ENCODE data around the gene TOM1L1. TPM values are rescaled to one million over a fixed set of nuclear protein-coding genes. Genes with fewer than 3 reads are reported as not detected.

Gene TOM1L1
- total RNA-seq, 1 experiment from 2014 or later = 58.5 TPM

DNA sequence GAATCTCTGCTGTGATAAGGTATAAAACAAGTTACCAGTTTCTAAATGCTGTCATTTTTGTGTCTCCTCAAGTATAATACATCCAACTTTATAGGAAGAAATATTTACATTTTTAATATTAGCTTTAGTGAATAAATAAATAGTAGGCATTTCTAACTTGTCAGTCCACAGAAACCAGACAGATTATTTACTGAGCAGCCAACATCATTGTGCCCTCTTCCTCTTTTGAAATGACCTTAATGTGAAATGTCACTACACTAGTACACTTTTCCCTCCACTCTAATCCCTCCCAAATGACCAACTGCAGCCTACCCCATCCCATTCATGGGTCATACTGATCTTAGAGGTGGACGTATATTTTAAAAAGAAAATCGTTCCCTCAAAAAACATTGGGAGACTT is 77.1 kb downstream of the TOM1L1 start:
- H3K36me3 Mint-ChIP-seq = peaks cover 26% of the 10 kb centered on the region
- ATAC-seq (no peak), DNase-seq (ENCODE audit: low spot score) (no peak)
- H3K4me1 Mint-ChIP-seq = no peaks in the 10 kb centered on the region
- ChIA-PET POLR2A (no interaction called here), CTCF (no interaction called here)
- no peak overlapping the region for H3K4me3 Mint-ChIP-seq
- TF ChIP-seq, protein P1, sequence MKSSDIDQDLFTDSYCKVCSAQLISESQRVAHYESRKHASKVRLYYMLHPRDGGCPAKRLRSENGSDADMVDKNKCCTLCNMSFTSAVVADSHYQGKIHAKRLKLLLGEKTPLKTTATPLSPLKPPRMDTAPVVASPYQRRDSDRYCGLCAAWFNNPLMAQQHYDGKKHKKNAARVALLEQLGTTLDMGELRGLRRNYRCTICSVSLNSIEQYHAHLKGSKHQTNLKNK (CRISPR knock-in tag; IDR thresholded peaks at IDR 0.05) = no peak
- no peak for TF ChIP-seq CTCF (IDR thresholded peaks at IDR 0.05)
- TF ChIP-seq CBFB (CRISPR knock-in tag; IDR thresholded peaks at IDR 0.05; ENCODE audit: low read depth) = no peak
- no peak for TF ChIP-seq NR2C2 (CRISPR knock-in tag; IDR thresholded peaks at IDR 0.05)
- no peak for TF ChIP-seq ATF6 (CRISPR knock-in tag; IDR thresholded peaks at IDR 0.05)
- no peak for TF ChIP-seq TEAD4 (CRISPR knock-in tag; IDR thresholded peaks at IDR 0.05)
- no peak for TF ChIP-seq KAT7 (CRISPR knock-in tag; IDR thresholded peaks at IDR 0.05; ENCODE audit: borderline replicate concordance)
- TF ChIP-seq, protein P2, sequence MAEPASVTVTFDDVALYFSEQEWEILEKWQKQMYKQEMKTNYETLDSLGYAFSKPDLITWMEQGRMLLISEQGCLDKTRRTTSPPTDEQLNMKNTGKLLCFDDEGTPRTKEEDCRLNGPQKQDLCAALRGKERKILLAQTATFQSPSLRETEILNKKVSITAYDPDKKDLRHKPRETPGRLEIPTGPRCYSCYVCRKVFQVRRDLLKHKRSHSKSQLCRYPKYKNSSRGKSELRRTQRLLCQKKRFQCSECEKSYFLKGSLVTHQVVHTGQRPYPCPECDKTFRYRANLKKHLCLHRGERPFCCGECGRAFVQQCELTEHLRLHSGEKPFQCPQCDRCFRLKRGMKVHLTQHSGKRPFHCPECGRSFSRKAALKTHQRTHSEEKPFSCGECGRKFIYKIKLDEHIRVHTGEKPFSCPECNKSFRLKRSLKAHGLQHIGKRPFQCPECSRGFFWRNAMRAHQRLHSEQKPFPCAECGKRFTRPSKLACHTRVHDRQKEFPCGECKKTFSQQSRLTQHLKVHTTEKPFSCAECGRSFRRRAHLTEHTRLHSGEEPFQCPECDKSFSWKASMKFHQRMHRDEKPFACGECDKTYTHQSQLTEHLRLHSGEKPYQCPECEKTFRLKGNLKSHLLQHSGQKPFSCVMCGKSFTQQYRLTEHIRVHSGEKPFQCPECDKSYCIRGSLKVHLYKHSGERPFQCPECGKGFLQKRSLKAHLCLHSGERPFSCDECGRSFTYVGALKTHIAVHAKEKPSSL (CRISPR knock-in tag; conservative IDR thresholded peaks at IDR 0.05) = no peak
- peaks cover 32% of the 10 kb centered on the region for H3K9me3 Mint-ChIP-seq
- no peaks in the 10 kb centered on the region for H3K27me3 Mint-ChIP-seq (ENCODE audit: low read depth)
- H3K27ac Mint-ChIP-seq = no peak overlapping the region

DNA sequence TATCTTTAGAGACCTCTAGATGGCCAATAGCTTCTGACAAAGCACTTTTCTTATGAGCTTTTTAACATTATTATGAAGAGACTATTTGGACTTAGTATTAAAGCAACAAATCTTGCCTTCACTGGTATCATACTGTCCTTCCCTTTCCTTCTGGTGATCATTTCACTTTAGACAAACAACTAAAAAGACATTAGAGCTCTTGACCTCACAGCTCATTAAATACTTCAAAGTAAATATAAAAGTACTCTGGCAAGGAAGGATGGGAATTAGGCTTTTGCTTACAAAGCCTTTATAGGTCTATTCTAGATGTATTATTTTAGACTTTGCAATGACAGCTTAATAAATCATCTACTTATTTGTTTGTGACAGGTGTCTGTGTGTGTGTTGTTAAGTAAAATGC is 79.0 kb downstream of the TOM1L1 start:
- CTCF ChIA-PET = interaction anchor here (1.2 kb wide), 1 partner anchor 14 kb away, joined by 4 read pairs; no protein-coding TSS in a partner anchor
- TF ChIP-seq ZNF263 (CRISPR knock-in tag; IDR thresholded peaks at IDR 0.05; ENCODE audit: low read depth) = no peak
- no peak for TF ChIP-seq ETV6 (CRISPR knock-in tag; IDR thresholded peaks at IDR 0.05)
- TF ChIP-seq MXD4 (CRISPR knock-in tag; IDR thresholded peaks at IDR 0.05; ENCODE audit: borderline replicate concordance) = no peak
- no peak for TF ChIP-seq NR2C2 (CRISPR knock-in tag; IDR thresholded peaks at IDR 0.05)
- TF ChIP-seq, protein P3, sequence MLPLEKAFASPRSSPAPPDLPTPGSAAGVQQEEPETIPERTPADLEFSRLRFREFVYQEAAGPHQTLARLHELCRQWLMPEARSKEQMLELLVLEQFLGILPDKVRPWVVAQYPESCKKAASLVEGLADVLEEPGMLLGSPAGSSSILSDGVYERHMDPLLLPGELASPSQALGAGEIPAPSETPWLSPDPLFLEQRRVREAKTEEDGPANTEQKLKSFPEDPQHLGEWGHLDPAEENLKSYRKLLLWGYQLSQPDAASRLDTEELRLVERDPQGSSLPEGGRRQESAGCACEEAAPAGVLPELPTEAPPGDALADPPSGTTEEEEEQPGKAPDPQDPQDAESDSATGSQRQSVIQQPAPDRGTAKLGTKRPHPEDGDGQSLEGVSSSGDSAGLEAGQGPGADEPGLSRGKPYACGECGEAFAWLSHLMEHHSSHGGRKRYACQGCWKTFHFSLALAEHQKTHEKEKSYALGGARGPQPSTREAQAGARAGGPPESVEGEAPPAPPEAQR (CRISPR knock-in tag; IDR thresholded peaks at IDR 0.05) = no peak
- no peak for TF ChIP-seq ARID4B (CRISPR knock-in tag; IDR thresholded peaks at IDR 0.05; ENCODE audit: borderline replicate concordance)
- TF ChIP-seq CBFB (CRISPR knock-in tag; IDR thresholded peaks at IDR 0.05; ENCODE audit: low read depth) = no peak
- TF ChIP-seq, protein P4, sequence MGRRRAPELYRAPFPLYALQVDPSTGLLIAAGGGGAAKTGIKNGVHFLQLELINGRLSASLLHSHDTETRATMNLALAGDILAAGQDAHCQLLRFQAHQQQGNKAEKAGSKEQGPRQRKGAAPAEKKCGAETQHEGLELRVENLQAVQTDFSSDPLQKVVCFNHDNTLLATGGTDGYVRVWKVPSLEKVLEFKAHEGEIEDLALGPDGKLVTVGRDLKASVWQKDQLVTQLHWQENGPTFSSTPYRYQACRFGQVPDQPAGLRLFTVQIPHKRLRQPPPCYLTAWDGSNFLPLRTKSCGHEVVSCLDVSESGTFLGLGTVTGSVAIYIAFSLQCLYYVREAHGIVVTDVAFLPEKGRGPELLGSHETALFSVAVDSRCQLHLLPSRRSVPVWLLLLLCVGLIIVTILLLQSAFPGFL (CRISPR knock-in tag; IDR thresholded peaks at IDR 0.05; ENCODE audit: borderline replicate concordance) = no peak
- TF ChIP-seq CTCF (IDR thresholded peaks at IDR 0.05) = no peak
- TF ChIP-seq ZNF317 (CRISPR knock-in tag; IDR thresholded peaks at IDR 0.05; ENCODE audit: borderline replicate concordance, low read depth) = no peak
- no peak for TF ChIP-seq IRF2 (CRISPR knock-in tag; IDR thresholded peaks at IDR 0.05; ENCODE audit: borderline replicate concordance, low read depth)
- Mint-ChIP-seq H3K4me3 (no peak overlapping the region), H3K4me1 (no peaks in the 10 kb centered on the region), H3K27me3 (ENCODE audit: low read depth) (no peaks in the 10 kb centered on the region), H3K36me3 (peaks cover 26% of the 10 kb centered on the region), H3K9me3 (peaks cover 32% of the 10 kb centered on the region), H3K27ac (no peak overlapping the region)
- no peak for ATAC-seq
- POLR2A ChIA-PET = no interaction called here
- no peak for DNase-seq (ENCODE audit: low spot score)
